WERI-Rb-1 (cell line): ENCODE results near the gene PCDHAC1.

Experiments used
- DNase-seq: peaks from one replicate; pipeline ENCODE4 v3.0.0-alpha.2; 2020
- H3K27ac ChIP-seq: fragments of 250-450 bp; sonication (Bioruptor Pico); 2 replicates; pipeline ENCODE4 v1.5.1; 2020; ENCODE audit warnings: mild to moderate bottlenecking, moderate library complexity
- H3K27me3 ChIP-seq: fragments of 250-450 bp; sonication (Bioruptor Pico); 2 replicates; pipeline ENCODE4 v1.5.1; 2021; ENCODE audit warnings: mild to moderate bottlenecking, low read depth, moderate library complexity; ENCODE audit not compliant: insufficient read depth, severe bottlenecking
- H3K36me3 ChIP-seq: fragments of 250-450 bp; sonication (Bioruptor Pico); 2 replicates; pipeline ENCODE4 v1.5.1; 2020; ENCODE audit warnings: mild to moderate bottlenecking, moderate library complexity
- H3K4me3 ChIP-seq: 2 replicates; pipeline ENCODE4 v1.5.1; 2011; ENCODE audit warnings: low read depth, mild to moderate bottlenecking, control low read depth, low read length
- H3K9me3 ChIP-seq: fragments of 250-450 bp; sonication (Bioruptor Pico); 2 replicates; pipeline ENCODE4 v1.5.1; 2021; ENCODE audit warnings: mild to moderate bottlenecking, moderate library complexity; ENCODE audit not compliant: severe bottlenecking
- TF ChIP-seq, protein P1 (sequence below): IDR thresholded peaks from 2 replicates; pipeline ENCODE4 v1.5.1; 2011; ENCODE audit warnings: low read depth, mild to moderate bottlenecking, control low read depth, inconsistent platforms, low read length

The PCDHAC1 gene

DNA sequence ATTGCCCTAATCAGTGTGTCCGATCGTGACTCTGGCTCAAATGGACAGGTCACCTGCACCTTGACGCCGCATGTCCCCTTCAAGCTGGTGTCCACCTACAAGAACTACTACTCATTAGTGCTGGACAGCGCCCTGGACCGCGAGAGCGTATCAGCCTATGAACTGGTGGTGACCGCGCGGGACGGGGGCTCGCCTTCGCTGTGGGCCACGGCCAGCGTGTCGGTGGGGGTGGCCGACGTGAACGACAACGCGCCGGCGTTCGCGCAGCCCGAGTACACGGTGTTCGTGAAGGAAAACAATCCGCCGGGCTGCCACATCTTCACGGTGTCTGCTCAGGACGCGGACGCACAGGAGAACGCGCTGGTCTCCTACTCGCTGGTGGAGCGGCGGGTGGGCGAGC is 42.7 kb upstream of the PCDHAC1 start:
- H3K9me3 ChIP-seq: no peaks in the 10 kb centered on the region
- no peaks in the 10 kb centered on the region for H3K27me3 ChIP-seq
- DNase-seq: no peak
- H3K27ac ChIP-seq: no peak overlapping the region
- no peak overlapping the region for H3K4me3 ChIP-seq
- H3K36me3 ChIP-seq: no peaks in the 10 kb centered on the region; the same call in none of the 2 replicates
- TF ChIP-seq, protein P1, sequence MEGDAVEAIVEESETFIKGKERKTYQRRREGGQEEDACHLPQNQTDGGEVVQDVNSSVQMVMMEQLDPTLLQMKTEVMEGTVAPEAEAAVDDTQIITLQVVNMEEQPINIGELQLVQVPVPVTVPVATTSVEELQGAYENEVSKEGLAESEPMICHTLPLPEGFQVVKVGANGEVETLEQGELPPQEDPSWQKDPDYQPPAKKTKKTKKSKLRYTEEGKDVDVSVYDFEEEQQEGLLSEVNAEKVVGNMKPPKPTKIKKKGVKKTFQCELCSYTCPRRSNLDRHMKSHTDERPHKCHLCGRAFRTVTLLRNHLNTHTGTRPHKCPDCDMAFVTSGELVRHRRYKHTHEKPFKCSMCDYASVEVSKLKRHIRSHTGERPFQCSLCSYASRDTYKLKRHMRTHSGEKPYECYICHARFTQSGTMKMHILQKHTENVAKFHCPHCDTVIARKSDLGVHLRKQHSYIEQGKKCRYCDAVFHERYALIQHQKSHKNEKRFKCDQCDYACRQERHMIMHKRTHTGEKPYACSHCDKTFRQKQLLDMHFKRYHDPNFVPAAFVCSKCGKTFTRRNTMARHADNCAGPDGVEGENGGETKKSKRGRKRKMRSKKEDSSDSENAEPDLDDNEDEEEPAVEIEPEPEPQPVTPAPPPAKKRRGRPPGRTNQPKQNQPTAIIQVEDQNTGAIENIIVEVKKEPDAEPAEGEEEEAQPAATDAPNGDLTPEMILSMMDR: no peak

DNA sequence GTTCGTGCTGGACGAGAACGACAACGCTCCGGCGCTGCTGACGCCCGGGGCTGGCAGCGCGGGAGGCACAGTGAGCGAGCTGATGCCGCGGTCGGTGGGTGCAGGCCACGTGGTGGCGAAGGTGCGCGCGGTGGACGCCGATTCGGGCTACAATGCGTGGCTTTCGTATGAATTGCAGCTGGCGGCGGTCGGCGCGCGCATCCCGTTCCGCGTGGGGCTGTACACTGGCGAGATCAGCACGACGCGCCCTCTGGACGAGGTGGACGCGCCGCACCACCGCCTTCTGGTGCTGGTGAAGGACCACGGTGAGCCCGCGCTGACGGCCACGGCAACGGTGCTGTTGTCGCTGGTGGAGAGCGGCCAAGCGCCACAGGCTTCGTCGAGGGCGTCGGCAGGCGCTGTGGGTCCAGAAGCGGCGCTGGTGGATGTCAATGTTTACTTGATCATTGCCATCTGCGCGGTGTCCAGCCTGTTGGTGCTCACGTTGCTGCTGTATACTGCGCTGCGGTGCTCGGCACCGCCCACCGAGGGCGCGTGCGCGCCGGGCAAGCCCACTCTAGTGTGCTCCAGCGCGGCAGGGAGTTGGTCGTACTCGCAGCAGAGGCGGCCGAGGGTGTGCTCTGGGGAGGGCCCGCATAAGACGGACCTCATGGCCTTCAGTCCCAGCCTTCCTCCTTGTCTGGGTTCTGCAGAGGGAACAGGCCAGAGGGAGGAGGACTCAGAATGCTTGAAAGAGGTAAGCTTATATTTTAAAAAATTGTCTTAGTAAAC is 42.0 kb upstream of the PCDHAC1 start:
- Histone ChIP-seq H3K4me3 (no peak overlapping the region), H3K27me3 (no peaks in the 10 kb centered on the region), H3K36me3 (no peaks in the 10 kb centered on the region; the same call in none of the 2 replicates), H3K9me3 (no peaks in the 10 kb centered on the region), H3K27ac (no peak overlapping the region)
- TF ChIP-seq, protein P1: no peak
- no peak for DNase-seq

DNA sequence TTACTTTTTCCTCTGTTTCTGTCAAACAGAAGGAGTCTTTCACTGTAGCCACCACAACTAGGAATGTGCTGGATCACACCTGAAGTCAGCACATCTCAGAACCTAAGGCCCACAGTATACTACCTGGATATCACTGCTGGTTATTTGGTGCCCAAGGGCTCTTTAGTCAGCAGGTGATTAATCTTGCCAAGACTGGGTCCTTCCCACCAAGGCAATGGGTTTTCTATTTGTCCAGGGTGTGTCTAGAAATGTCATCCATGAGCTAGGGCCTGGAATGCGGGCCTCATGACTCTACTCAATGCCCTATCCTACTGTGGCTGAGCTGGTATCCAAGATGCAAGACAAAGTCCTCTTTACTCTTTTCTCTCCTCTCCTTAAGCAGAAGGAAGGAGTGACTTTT is 9.8 kb upstream of the PCDHAC1 start:
- H3K36me3 ChIP-seq: no peaks in the 10 kb centered on the region
- TF ChIP-seq, protein P1: no peak
- H3K9me3 ChIP-seq: no peaks in the 10 kb centered on the region
- H3K27ac ChIP-seq: no peak overlapping the region
- DNase-seq: no peak
- H3K27me3 ChIP-seq: no peaks in the 10 kb centered on the region
- H3K4me3 ChIP-seq: no peak overlapping the region

DNA sequence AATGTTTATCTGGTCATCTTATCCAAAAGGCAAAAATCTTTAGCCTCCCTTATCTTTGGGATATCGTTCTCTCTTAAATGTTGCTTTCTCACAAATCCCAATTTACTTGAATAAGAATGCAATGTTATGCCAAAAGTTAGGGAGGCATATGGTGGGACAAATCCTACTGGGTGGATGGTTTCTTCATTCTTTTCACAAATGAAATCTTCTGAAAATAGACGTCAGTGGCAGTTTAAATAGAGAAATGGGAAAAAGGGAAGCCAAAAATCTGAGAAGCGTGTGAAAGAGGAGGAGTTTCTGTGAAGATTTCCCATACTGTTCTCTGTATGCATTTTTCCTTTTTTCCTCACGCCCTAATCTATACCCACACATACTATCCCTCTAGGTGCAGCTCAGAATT is 2.5 kb upstream of the PCDHAC1 start:
- Histone ChIP-seq H3K27ac (no peak overlapping the region), H3K27me3 (no peaks in the 10 kb centered on the region), H3K36me3 (peaks cover 2% of the 10 kb centered on the region; the same call in 1 of the 2 replicates), H3K9me3 (no peaks in the 10 kb centered on the region), H3K4me3 (no peak overlapping the region)
- DNase-seq: no peak
- TF ChIP-seq, protein P1: no peak

DNA sequence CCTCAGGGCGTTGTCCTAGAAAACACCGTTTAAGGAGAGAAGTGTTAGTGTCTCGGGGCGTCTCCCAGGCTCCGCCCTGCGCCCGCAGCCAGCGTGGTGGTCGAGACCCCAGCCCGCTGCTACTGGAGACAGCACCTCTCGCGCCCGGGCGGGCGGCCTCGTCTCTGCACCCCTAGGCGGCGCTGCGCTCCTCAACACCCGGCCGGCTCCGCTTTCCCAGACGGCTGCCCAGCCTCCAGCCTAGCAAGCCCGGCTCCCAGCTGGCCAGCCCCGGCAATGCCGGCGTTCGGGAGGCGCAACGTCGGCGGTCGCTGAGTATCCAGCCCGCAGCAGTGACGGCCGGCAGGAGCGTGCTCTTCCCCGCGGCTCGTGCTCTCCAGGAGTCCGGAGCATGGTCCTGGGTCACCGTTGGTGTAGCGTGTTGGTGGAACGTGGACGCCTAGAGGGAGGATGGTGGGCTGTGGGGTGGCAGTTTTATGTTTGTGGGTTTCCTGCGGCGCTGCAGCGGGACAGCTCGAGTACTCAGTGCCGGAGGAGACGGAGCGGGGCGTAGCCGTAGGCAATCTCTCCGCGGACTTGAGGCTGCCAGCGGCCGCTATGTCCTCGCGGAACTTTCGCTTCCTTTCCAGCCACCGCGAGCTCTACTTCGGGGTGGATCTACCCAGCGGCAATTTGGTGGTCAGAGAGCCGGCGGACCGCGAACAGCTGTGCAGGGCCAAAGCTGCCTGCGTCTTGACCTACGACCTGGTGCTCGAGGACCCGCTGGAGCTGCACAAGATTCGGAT is 536 bp downstream of the PCDHAC1 start:
- peaks cover 2% of the 10 kb centered on the region; the same call in 1 of the 2 replicates for H3K36me3 ChIP-seq
- H3K27me3 ChIP-seq: no peaks in the 10 kb centered on the region
- no peaks in the 10 kb centered on the region for H3K9me3 ChIP-seq
- H3K4me3 ChIP-seq: peak overlapping the region; percentile 61
- peak overlapping the region; percentile 55 for H3K27ac ChIP-seq
- TF ChIP-seq, protein P1: peak; percentile 97
- DNase-seq: peak; percentile 94
